Measurements from ENCODE around the gene KDM3A.

The KDM3A gene

GRCh38 chr2:86430368-86430767 is 10.8 kb upstream of the KDM3A start:
- no peak for DNase-seq (ENCODE audit: low read depth in 2 of 2)

- DNase-seq (ENCODE audit: low read depth in 2 of 2), result no peak
Observed at GRCh38 chr2:86433137-86433536, 8.0 kb upstream of the KDM3A start.

- DNase-seq (ENCODE audit: low read depth in 2 of 2), result no peak
Observed at GRCh38 chr2:86434290-86434689, 6.9 kb upstream of the KDM3A start.

- no peak for DNase-seq (ENCODE audit: low read depth in 2 of 2)
Observed at GRCh38 chr2:86435531-86435930, 5.6 kb upstream of the KDM3A start.

DNA sequence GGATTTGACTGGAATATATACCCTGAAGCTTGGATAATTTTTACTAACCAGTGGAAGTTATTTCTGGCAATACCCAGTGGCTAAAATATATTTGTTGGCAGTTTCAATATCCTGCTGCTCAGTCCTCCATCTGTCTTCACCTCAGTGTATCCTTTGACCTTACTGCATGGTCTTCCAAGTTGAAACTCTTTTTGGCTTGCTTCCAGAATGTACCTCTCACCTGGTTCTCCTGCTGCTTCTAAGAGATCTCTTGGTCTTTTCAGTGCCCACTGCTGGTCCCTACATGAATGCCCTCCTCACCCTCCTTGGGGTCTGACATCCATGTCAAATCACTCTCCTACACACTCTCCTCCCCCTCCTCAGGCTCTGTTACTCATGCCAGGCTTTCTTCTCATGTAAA is 4.8 kb upstream of the KDM3A start:
- no peak for DNase-seq (ENCODE audit: low read depth in 2 of 2)

DNA sequence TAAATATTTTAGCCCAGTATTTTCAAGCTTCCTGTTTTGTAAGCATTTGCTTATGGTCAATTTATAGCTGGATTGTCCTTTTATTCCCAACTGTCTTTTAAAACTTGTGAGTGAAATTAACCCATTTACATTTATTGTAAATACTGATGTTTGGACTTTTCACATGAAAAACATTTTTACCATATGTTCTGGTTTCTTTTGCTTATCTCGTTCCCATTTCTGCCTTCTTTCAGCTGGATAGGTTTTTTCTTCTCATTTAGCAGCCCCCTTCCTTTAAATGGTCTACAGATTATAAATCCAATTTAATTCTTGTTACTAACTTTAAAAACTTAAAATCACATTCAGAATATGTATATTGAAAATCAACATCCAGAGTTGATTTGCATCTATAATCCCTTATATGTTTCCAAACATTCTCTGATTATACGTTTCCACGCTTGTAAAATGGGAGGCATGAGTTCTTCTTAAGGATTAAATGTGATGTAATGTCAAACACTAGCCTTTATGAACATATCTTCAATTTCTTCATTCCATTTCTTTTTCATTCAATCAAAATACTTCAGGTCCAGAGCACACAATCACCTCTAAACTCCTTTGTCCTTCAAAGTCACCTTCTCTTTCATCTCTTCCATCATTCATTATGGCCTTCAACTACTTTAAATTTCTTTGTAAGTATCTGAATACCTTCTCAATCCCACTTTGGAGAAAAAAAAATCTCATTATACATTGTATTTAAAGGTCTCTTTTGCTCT is 1.1 kb upstream of the KDM3A start:
- no peak for DNase-seq (ENCODE audit: low read depth in 2 of 2)

- DNase-seq (ENCODE audit: low read depth in 2 of 2), result no peak
Observed at GRCh38 chr2:86441392-86441881, 266 bp downstream of the KDM3A start.

DNA sequence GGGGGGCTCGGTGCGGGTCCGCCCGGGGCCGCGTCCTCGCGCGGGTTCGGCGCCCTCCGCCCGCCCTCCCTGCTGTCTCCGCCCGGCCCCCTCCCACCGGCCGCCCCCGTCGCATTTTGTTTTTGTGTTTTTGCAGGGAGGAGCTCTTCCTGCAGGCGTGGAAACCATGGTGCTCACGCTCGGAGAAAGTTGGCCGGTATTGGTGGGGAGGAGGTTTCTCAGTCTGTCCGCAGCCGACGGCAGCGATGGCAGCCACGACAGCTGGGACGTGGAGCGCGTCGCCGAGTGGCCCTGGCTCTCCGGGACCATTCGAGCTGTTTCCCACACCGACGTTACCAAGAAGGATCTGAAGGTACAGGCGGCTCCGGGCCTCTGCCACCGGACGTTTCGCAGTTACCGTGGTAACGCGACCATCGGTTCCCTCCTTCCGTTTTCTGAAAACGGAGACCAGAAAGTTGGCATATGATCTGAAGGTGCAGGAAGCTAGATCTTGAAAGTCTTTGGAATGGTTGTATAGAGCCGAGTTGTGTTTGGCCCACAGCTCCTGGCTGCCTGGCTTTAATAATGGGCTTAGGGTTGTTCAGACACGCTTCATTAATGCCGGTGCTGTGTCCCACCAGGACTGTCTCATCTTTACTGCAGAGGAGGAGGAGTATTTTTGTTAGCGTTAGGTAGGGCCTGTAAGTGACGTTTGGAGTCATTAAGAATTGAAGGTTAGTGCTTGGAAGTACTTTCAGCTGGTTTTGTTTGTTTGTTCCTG is 891 bp downstream of the KDM3A start:
- peak; percentile 43 to 54 for DNase-seq (ENCODE audit: low read depth in 2 of 2)

- peak; percentile 49 to 70 for DNase-seq (ENCODE audit: low read depth in 2 of 2)
Observed at GRCh38 chr2:86442642-86443005, 1.5 kb downstream of the KDM3A start.

GRCh38 chr2:86443631-86444350 is 2.6 kb downstream of the KDM3A start:
- no peak for DNase-seq (ENCODE audit: low read depth in 2 of 2)

DNA sequence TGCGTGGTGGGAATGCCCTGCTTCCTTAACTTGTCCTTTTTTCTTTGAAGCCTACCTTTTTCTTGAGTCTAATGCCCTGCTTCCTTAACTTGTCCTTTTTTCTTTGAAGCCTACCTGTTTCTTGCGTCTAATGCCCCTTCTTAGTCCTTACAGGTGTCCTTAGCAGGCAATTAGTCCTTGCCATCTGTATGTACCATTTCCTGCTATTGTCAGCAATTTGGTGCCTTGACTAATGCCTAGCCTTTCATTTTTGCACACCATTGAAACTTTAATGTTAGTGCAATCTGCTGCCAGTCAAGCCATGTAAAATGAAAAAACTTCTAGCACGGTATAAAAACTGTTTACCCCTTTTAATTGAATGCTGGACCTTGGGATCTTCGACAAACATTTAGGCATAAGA is 4.3 kb downstream of the KDM3A start:
- DNase-seq (ENCODE audit: low read depth in 2 of 2), result no peak

DNA sequence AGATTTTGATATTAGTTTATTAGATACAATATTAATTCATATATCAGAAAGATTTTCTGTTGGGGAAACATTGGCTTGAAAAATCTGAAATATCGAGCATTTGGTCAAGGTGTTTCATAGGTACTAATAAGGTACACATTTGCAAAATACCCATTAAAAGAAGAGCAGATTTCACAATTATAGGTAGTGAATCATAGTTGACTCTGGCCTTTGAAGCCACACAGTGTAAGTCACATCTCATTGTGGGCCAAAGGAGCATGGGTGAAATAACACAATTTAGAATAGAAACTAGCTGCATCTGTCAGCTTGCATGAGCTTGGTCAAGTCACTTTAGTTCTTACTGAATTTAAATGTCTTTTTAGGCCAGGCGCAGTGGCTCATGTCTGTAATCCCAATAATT is 4.9 kb downstream of the KDM3A start:
- no peak for DNase-seq (ENCODE audit: low read depth in 2 of 2)

GRCh38 chr2:86453836-86454235 is 12.7 kb downstream of the KDM3A start:
- no peak for DNase-seq (ENCODE audit: low read depth in 2 of 2)

GRCh38 chr2:86454238-86454637 is 13.1 kb downstream of the KDM3A start:
- no peak for DNase-seq (ENCODE audit: low read depth in 2 of 2)

- no peak for DNase-seq (ENCODE audit: low read depth in 2 of 2)
Observed at GRCh38 chr2:86455181-86455580, 14.0 kb downstream of the KDM3A start.

DNA sequence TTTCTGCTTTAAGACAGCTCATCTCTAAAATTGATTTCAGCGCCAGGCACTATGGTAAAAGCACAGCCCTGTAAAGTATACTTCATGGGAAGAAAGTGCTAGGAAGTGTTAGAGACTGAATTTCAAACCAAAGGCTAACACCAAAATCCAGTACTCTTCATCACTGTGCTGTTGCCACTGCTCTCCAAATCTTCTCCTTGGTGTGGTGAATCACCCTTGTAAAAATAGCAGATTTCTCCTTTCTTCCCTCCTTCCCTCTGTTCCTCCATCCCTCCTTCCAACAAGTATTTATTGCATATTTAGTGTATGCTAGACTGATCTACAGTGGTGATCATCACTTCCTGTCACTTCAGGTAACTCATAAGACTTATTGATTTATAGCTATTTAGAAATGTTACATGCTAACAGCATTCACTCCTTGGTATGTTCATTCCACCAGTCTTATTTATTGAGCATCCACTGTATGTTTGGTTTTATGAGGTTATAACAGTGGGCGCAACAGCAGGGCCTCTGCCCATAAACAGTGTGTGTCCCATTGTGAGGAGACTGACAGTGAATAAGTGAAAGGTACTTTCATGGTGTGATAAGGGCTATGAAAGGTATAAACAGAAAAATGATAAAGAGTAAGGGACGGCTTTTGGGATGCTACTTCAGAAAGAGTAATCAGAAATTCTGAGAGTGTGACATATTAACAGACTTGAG is 20.0 kb downstream of the KDM3A start:
- no peak for DNase-seq (ENCODE audit: low read depth in 2 of 2)

DNA sequence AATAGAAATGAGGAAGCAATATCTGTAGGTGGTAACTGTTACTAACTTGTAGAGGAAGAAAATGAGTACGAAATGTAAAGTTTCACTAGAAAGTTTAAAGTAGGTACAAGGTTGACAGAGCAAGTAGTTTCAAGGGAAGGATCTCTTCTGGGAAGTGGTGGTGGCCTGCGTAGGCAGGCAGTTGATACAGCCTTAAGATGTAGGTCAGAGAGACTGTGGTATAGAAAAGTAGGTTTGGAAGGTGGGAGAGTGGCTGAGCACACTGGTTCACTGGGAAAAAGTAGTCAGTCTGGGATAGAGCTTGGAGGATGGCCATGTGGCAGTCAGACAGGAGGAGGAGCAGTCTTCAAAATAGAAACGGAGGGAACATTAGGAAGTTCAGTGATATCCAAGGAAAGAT is 23.5 kb downstream of the KDM3A start:
- no peak for DNase-seq (ENCODE audit: low read depth in 2 of 2)

DNA sequence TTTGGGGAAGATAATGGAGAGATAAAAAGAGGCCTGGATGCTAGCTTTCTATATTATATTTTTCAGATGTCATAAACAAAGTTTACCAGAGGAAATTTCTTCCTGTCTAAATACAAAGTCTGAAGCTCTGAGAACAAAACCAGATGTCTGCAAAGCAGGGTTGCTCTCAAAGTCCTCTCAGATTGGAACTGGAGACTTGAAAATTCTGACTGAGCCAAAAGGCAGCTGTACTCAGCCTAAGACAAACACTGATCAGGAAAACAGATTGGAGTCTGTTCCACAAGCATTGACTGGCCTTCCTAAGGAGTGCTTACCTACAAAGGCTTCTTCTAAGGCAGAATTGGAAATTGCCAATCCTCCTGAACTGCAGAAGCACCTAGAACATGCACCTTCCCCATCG is 25.1 kb downstream of the KDM3A start:
- DNase-seq (ENCODE audit: low read depth in 2 of 2), result no peak

DNA sequence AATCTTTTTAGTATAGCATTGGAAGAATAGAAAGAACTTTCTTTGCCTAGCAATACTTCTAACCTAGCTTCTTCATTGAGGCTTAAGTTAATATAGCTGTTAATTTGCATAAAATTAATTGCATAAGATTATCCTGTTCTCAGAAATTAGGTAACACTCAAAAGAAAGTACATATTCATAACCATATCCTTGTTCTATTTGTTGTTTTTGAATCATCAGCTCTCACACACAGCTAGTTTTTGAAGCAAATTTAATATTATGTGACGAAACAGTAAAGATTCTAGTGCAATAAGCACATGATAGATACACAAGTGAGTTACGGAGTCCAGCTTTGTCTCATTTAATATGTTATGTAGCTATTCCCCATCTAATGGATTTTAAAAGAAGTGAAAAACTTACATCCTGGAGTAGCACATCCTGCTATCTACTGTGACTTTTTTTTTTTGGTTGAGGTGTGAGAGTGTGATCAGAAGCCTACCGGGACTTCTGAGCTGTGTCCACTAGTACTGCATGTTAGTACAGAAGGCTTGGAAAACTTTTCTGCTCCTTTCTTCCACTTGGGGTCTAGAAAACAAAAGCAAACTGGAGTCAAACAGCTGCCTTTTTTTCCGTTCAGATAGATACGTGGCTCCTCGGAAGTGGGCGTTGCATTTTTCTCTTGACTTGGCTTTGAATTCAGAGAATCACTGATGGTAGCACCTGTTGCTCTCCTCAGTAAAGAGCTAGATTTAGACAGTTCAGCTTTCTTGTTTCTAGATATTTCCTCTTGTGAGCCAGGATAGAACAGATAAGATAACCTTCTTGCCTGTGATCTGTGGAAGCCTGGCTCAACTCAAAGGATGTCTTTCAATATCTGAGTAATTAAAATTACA is 27.2 kb downstream of the KDM3A start:
- DNase-seq (ENCODE audit: low read depth in 2 of 2), result no peak

- DNase-seq (ENCODE audit: low read depth in 2 of 2), result no peak
Observed at GRCh38 chr2:86470890-86471289, 29.7 kb downstream of the KDM3A start.

GRCh38 chr2:86471637-86472036 is 30.5 kb downstream of the KDM3A start:
- no peak for DNase-seq (ENCODE audit: low read depth in 2 of 2)
